ENCODE results near the gene KDELR1. TPM values are rescaled to one million over a fixed set of nuclear protein-coding genes. Genes with fewer than 3 reads are reported as not detected.

KDELR1 gene
- total RNA-seq, 4 donors from 2014 or later: 77.3 to 94.1 (median 87.7) TPM

DNA sequence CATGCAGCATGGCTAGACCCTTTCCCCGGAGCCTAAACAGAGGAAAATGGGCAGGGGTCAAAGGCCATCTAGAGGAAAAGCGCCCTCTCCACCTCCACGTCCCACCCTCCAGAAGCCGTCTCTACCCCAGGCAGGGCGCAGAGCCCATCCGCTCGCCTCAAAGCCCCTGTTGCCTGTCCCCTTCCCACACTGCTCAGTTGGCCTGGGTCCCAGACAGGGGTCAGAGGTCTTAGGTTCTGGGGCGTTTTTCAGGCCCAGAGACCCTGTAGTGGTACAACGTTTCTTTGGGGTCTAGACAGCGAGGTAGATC is 27.9 kb downstream of the KDELR1 start:
- Histone ChIP-seq H3K36me3 (no peaks in the 10 kb centered on the region), H3K27me3 (no peaks in the 10 kb centered on the region), H3K9me3 (no peaks in the 10 kb centered on the region), H3K4me1 (peaks cover 12% of the 10 kb centered on the region), H3K4me3 (peak overlapping the region; percentile 59), H3K27ac (peak overlapping the region; percentile 81)
- DNase-seq (ENCODE audit: low spot score in 2 of 2): peak in 1 of 2 donors; percentile 83
- 0% methylated on average over 10 of the region's 10 CpGs for WGBS
- no peak for TF ChIP-seq POLR2AphosphoS5 (IDR thresholded peaks at IDR 0.05)
- TF ChIP-seq EP300 (IDR thresholded peaks at IDR 0.05): peak; percentile 14

DNA sequence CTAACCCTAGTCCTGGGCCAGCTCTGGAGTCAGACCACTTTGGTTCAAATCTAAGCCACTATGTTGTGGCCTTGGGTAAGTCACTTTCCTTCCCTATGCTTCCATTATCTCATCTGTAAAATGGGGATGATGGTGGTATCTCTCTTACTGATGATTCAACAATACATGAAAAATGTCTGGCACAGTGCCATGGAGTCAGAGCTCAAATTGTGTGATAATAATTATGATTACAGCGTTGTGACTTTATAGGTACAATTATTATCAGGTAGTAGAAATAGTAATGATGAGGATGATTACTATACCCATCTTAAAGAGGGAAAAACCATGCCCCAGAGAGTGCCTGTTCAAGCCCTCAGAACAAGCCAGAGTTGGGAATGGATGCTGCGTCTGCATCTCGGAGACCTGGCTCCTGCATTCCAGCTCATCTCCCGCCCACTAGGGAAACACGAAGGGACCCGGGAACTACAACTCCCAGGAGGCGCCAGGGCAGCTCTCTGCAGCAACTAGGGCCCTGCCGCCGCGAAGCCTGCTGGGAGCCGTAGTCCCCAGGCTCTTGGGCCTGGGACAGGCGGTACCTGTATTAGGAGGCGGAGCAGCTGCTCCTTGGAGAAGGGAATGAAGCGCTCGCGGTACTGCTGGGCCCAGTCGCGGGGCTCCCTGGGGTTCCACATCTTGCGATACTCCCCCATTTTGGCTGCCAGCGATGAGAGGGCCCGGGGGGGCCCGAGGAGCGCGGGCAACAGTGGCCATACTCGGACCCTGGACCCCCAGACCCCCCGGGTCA is 28.4 kb downstream of the KDELR1 start:
- H3K27ac ChIP-seq: peak overlapping the region; percentile 81
- peak; percentile 95 for DNase-seq (ENCODE audit: low spot score in 2 of 2)
- H3K36me3 ChIP-seq: no peaks in the 10 kb centered on the region
- no peak for TF ChIP-seq POLR2A (IDR thresholded peaks at IDR 0.05)
- TF ChIP-seq POLR2AphosphoS5 (IDR thresholded peaks at IDR 0.05): peak in 1 of 3 donors; percentile 79
- no peaks in the 10 kb centered on the region for H3K27me3 ChIP-seq
- WGBS: 8% methylated on average over 6 of the region's 26 CpGs
- peaks cover 12% of the 10 kb centered on the region for H3K4me1 ChIP-seq
- no peaks in the 10 kb centered on the region for H3K9me3 ChIP-seq
- H3K4me3 ChIP-seq: peak overlapping the region; percentile 59

DNA sequence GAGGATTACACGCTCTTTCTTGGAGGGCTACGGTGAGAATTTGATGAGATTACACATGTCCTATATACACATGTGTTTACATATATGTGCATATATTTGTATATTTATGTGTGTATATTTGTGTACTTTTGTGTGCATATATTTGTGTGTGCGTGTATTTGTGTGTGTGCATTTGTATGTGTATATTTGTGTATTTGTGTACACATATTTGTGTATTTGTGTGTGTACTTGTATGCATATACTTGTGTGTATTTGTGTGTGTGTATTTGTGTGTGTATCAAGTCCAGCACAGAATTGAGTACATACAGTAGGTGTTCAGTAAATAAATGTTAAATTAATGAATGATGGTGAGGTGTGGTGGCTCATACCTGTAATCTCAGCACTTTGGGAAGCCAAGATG is 29.4 kb downstream of the KDELR1 start:
- WGBS: 96% methylated on average over 3 of the region's 3 CpGs
- no peaks in the 10 kb centered on the region for H3K36me3 ChIP-seq
- no peak overlapping the region for H3K27ac ChIP-seq
- TF ChIP-seq POLR2AphosphoS5 (IDR thresholded peaks at IDR 0.05) (no peak), EP300 (IDR thresholded peaks at IDR 0.05) (no peak), POLR2A (IDR thresholded peaks at IDR 0.05) (no peak)
- TF ChIP-seq, protein P1, sequence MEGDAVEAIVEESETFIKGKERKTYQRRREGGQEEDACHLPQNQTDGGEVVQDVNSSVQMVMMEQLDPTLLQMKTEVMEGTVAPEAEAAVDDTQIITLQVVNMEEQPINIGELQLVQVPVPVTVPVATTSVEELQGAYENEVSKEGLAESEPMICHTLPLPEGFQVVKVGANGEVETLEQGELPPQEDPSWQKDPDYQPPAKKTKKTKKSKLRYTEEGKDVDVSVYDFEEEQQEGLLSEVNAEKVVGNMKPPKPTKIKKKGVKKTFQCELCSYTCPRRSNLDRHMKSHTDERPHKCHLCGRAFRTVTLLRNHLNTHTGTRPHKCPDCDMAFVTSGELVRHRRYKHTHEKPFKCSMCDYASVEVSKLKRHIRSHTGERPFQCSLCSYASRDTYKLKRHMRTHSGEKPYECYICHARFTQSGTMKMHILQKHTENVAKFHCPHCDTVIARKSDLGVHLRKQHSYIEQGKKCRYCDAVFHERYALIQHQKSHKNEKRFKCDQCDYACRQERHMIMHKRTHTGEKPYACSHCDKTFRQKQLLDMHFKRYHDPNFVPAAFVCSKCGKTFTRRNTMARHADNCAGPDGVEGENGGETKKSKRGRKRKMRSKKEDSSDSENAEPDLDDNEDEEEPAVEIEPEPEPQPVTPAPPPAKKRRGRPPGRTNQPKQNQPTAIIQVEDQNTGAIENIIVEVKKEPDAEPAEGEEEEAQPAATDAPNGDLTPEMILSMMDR (IDR thresholded peaks at IDR 0.05): no peak
- peaks cover 12% of the 10 kb centered on the region for H3K4me1 ChIP-seq
- H3K4me3 ChIP-seq: no peak overlapping the region
- no peak for DNase-seq (ENCODE audit: low spot score in 2 of 2)
- H3K9me3 ChIP-seq: no peaks in the 10 kb centered on the region
- no peaks in the 10 kb centered on the region for H3K27me3 ChIP-seq

DNA sequence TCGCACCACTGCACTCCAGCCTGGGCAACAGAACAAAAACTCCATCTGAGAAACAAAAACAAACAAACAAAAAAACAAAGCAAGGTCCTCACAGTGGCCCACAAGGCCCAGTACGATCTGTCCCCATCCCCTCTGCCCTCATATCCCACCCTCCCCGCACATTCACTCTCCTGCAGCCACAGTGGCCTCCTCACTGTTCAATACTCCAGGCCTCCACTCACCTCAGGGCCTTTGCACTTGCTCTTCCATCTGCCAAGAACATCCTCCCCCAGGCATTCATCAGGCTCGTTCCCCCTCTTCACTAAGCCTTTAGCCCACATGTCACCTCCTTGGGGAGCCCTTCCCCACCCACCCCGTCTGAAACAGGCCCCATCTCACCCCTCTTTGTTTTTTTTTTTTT is 32.2 kb downstream of the KDELR1 start:
- DNase-seq (ENCODE audit: low spot score in 2 of 2): no peak
- TF ChIP-seq EP300 (IDR thresholded peaks at IDR 0.05) (no peak), POLR2A (IDR thresholded peaks at IDR 0.05) (no peak), POLR2AphosphoS5 (IDR thresholded peaks at IDR 0.05) (no peak)
- TF ChIP-seq, protein P1 (IDR thresholded peaks at IDR 0.05): no peak
- Histone ChIP-seq H3K4me3 (no peak overlapping the region), H3K9me3 (no peaks in the 10 kb centered on the region), H3K27me3 (no peaks in the 10 kb centered on the region), H3K27ac (no peak overlapping the region), H3K4me1 (peaks cover 6% of the 10 kb centered on the region), H3K36me3 (no peaks in the 10 kb centered on the region)
- 94% methylated on average over 5 of the region's 5 CpGs for WGBS

DNA sequence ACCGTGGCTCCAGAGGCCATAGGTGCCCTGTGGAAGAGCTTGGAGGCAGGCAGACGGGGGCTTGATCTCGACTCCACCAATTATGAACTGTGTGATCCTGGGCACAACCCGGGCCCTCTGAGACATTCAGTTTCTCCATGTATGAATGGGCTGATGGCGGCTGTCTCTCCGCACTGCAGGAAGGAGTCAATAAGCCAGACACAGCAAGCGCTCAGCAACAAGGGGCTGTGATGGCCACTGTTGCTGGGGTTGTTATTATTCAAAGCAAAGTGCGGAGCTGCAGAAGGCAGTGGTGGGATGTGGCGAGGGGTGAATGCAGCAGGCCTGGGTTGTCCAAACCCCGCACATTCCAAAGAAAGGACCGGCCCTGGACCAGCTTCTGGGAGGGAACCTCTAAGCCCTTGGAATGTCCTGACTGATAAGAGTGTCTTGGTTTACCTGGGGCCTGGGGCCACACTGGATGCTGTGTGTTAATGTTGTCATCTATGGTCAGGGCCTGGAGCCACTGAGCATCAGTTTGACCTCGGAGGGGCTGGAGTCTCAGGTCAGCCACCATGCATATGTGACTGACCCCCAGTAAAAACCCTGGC is 35.9 kb downstream of the KDELR1 start:
- Histone ChIP-seq H3K9me3 (no peaks in the 10 kb centered on the region), H3K27ac (no peak overlapping the region), H3K36me3 (no peaks in the 10 kb centered on the region), H3K27me3 (no peaks in the 10 kb centered on the region), H3K4me1 (no peaks in the 10 kb centered on the region), H3K4me3 (no peak overlapping the region)
- 86% methylated on average over 11 of the region's 12 CpGs for WGBS
- TF ChIP-seq POLR2A (IDR thresholded peaks at IDR 0.05) (no peak), EP300 (IDR thresholded peaks at IDR 0.05) (no peak), POLR2AphosphoS5 (IDR thresholded peaks at IDR 0.05) (no peak)
- TF ChIP-seq, protein P1 (IDR thresholded peaks at IDR 0.05): no peak
- no peak for DNase-seq (ENCODE audit: low spot score in 2 of 2)

DNA sequence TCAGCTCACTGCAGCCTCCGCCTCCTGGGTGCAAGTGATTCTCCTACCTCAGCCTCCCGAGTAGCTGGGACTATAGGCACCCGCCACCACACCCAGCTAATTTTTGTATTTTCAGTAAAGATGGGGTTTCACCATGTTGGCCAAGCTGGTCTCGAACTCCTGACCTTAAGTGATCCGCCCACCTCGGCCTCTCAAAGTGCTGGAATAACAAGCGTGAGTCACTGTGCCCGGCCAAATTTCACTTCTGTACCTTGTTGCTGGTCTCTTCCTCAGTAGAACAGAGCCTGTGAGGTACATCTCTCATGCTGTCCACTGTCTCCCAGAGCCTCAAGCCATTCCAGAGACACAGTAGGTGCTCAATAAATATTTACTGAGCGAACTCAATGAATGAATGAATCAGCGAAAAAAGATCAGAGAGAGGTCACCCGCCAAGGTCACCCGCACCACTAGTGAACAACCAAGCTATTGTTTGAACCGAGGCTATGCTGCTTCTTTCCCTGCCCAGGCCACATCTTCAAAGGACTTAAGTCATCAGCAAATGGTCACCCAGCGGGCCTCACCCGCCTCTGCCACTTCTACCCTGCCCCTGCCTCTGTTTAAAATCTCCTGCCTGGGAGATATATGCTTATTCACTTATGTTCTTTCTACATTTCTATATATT is 36.9 kb downstream of the KDELR1 start:
- no peak overlapping the region for H3K27ac ChIP-seq
- H3K4me1 ChIP-seq: no peaks in the 10 kb centered on the region
- H3K27me3 ChIP-seq: no peaks in the 10 kb centered on the region
- TF ChIP-seq, protein P1 (IDR thresholded peaks at IDR 0.05): no peak
- TF ChIP-seq EP300 (IDR thresholded peaks at IDR 0.05) (no peak), POLR2AphosphoS5 (IDR thresholded peaks at IDR 0.05) (no peak), POLR2A (IDR thresholded peaks at IDR 0.05) (no peak)
- WGBS: 85% methylated on average over 15 of the region's 15 CpGs
- H3K9me3 ChIP-seq: no peaks in the 10 kb centered on the region
- DNase-seq (ENCODE audit: low spot score in 2 of 2): no peak
- no peak overlapping the region for H3K4me3 ChIP-seq
- H3K36me3 ChIP-seq: no peaks in the 10 kb centered on the region
